Measurements from ENCODE around the gene ACR.
"Not testable (repeated sequence)": the region's sequence is repeated elsewhere in the genome, so short reads cannot be mapped to it uniquely, and the experiment has no call there.

DNA sequence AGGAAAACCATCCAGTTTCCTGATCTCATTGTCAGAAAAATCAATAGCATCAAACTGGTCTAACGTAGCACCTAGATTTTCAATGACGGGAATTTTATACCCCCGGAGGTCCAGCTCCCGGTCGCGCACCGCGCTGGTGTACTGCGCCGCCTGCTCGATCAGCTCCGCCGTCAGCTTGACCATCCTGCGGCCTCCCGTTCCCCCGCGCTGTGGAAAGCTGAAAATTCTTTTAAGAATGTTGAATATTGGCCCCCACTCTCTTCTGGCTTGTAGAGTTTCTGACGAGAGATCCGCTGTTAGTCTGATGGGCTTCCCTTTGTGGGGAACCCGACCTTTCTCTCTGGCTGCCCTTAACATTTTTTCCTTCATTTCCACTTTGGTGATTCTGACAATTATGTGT lies 17.2 kb downstream of the ACR start:
- TF ChIP-seq, protein P1, sequence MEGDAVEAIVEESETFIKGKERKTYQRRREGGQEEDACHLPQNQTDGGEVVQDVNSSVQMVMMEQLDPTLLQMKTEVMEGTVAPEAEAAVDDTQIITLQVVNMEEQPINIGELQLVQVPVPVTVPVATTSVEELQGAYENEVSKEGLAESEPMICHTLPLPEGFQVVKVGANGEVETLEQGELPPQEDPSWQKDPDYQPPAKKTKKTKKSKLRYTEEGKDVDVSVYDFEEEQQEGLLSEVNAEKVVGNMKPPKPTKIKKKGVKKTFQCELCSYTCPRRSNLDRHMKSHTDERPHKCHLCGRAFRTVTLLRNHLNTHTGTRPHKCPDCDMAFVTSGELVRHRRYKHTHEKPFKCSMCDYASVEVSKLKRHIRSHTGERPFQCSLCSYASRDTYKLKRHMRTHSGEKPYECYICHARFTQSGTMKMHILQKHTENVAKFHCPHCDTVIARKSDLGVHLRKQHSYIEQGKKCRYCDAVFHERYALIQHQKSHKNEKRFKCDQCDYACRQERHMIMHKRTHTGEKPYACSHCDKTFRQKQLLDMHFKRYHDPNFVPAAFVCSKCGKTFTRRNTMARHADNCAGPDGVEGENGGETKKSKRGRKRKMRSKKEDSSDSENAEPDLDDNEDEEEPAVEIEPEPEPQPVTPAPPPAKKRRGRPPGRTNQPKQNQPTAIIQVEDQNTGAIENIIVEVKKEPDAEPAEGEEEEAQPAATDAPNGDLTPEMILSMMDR (conservative IDR thresholded peaks at IDR 0.05 in 1 of 2, IDR thresholded peaks at IDR 0.05 in 1 of 2; ENCODE audit: extremely low read depth in 1 of 2, insufficient read depth in 1 of 2, low read depth in 1 of 2, low read length in 2 of 2), result not testable (repeated sequence)
- TF ChIP-seq EZH2 (IDR thresholded peaks at IDR 0.05; ENCODE audit: borderline replicate concordance, low read length), result not testable (repeated sequence)
